Measurements from ENCODE around the gene PHACTR1. TPM values are rescaled to one million over a fixed set of nuclear protein-coding genes. Genes with fewer than 3 reads are reported as not detected.

PHACTR1 gene
- total RNA-seq, 1 experiment from 2014 or later = 0.05 TPM

DNA sequence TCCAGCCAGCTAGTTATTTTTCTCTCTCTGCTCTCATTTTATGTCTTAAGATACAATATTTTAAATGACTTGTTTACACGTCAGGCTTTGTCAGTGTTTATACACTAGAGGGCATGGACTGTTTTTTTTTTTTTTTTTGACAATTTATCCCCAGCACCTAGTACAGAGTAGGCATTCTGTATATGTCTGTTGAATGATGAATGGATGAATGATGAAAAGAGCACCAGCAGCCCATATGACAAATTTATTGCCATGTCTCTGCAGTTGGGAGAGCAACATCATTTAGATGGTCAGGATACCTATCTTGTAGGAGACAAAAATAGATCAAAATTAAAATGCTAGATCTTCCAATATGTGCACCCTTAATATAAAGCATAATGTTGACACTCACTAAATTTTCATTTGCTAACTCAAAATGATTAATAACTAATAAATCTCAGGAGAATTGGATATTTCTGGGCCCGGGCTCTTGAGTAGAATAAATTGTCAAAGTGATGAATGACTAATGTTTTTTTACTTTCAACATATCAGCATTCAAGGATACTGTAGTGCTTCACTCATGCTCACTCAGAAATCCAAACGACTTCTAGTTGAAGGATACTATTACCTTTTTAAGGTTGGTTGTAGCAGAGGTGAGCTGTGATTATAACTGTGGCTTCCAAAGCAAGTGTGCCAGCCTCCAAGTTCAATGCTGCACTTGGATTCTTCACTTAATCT is 200.0 kb downstream of the PHACTR1 start:
- intact Hi-C loops (cut with micrococcal nuclease; ENCODE audit: unreplicated experiment) (loop anchor here (10.0 kb wide), 1 partner anchor 418 kb away; no protein-coding TSS in a partner anchor), in situ Hi-C loops (cut with HindIII; ENCODE audit: low pct_unique_long_range_greater_than_20kb, low sequenced_read_pairs) (no loop called here)
- no TSS peak for BruUV-seq (replicated peaks)

DNA sequence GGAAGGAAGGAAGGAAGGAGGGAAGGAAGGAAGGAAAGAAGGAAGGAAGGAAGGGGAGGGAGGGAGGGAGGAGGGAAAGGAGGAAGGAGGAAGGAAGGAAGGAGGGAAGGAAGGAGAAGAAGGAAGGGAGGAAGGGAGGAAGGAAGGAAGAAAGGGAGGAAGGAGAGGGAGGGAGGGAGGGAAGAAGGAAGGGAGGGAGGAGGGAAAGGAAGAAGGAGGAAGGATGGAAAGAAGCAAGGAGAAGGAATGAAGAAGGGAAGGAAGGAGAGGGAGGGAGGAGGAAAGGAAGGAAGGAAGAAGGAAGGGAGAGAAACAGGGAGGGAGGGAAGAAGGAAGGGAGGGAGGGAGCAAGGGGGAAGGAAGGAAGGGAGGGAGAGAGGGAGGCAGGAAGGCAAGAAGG is 204.9 kb downstream of the PHACTR1 start:
- BruUV-seq (replicated peaks) = no TSS peak
- H3K4me3 ChIP-seq (ENCODE audit: low read depth in 2 of 2, low read length in 2 of 2) = no peak overlapping the region
- H3K4me1 ChIP-seq (ENCODE audit: control insufficient read depth, insufficient read depth, low read length) = no peaks in the 10 kb centered on the region
- ChIA-PET POLR2A (no interaction called here), CTCF (no interaction called here)
- in situ Hi-C loops (cut with HindIII; ENCODE audit: low pct_unique_long_range_greater_than_20kb, low sequenced_read_pairs) (no loop called here), intact Hi-C loops (cut with micrococcal nuclease; ENCODE audit: unreplicated experiment) (no loop called here)
- no peaks in the 10 kb centered on the region; the same call in 1 of the 2 replicates for H3K27me3 ChIP-seq (ENCODE audit: control insufficient read depth, insufficient read depth, low read length)
- TF ChIP-seq, protein P1, sequence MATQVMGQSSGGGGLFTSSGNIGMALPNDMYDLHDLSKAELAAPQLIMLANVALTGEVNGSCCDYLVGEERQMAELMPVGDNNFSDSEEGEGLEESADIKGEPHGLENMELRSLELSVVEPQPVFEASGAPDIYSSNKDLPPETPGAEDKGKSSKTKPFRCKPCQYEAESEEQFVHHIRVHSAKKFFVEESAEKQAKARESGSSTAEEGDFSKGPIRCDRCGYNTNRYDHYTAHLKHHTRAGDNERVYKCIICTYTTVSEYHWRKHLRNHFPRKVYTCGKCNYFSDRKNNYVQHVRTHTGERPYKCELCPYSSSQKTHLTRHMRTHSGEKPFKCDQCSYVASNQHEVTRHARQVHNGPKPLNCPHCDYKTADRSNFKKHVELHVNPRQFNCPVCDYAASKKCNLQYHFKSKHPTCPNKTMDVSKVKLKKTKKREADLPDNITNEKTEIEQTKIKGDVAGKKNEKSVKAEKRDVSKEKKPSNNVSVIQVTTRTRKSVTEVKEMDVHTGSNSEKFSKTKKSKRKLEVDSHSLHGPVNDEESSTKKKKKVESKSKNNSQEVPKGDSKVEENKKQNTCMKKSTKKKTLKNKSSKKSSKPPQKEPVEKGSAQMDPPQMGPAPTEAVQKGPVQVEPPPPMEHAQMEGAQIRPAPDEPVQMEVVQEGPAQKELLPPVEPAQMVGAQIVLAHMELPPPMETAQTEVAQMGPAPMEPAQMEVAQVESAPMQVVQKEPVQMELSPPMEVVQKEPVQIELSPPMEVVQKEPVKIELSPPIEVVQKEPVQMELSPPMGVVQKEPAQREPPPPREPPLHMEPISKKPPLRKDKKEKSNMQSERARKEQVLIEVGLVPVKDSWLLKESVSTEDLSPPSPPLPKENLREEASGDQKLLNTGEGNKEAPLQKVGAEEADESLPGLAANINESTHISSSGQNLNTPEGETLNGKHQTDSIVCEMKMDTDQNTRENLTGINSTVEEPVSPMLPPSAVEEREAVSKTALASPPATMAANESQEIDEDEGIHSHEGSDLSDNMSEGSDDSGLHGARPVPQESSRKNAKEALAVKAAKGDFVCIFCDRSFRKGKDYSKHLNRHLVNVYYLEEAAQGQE (IDR thresholded peaks at IDR 0.05; ENCODE audit: insufficient read depth in 1 of 2, low read depth in 2 of 2, low read length in 1 of 2) = no peak
- TF ChIP-seq, protein P2, sequence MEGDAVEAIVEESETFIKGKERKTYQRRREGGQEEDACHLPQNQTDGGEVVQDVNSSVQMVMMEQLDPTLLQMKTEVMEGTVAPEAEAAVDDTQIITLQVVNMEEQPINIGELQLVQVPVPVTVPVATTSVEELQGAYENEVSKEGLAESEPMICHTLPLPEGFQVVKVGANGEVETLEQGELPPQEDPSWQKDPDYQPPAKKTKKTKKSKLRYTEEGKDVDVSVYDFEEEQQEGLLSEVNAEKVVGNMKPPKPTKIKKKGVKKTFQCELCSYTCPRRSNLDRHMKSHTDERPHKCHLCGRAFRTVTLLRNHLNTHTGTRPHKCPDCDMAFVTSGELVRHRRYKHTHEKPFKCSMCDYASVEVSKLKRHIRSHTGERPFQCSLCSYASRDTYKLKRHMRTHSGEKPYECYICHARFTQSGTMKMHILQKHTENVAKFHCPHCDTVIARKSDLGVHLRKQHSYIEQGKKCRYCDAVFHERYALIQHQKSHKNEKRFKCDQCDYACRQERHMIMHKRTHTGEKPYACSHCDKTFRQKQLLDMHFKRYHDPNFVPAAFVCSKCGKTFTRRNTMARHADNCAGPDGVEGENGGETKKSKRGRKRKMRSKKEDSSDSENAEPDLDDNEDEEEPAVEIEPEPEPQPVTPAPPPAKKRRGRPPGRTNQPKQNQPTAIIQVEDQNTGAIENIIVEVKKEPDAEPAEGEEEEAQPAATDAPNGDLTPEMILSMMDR (IDR thresholded peaks at IDR 0.05) = no peak
- TF ChIP-seq POLR2AphosphoS5 (IDR thresholded peaks at IDR 0.05; ENCODE audit: low read depth, low read length) = no peak
- no peak for TF ChIP-seq TCF7L2 (IDR thresholded peaks at IDR 0.05; ENCODE audit: low read depth, low read length)
- TF ChIP-seq SIN3A (IDR thresholded peaks at IDR 0.05; ENCODE audit: borderline replicate concordance, insufficient read depth, low read depth, low read length) = no peak
- no peaks in the 10 kb centered on the region for H3K36me3 ChIP-seq (ENCODE audit: control insufficient read depth, insufficient read depth, low read length)
- H3K9me3 ChIP-seq (ENCODE audit: control insufficient read depth, insufficient read depth, low read depth, low read length) = no peaks in the 10 kb centered on the region
- ATAC-seq (no peak), DNase-seq (ENCODE audit: low read depth, low spot score) (no peak)
- H3K27ac ChIP-seq (ENCODE audit: low read length) = no peak overlapping the region

More for the DNA sequence above, 200.0 kb downstream of the PHACTR1 start:
- DNase-seq (ENCODE audit: low read depth, low spot score) (no peak), ATAC-seq (no peak)
- H3K4me3 ChIP-seq (ENCODE audit: low read depth in 2 of 2, low read length in 2 of 2) = no peak overlapping the region
- TF ChIP-seq POLR2AphosphoS5 (IDR thresholded peaks at IDR 0.05; ENCODE audit: low read depth, low read length) (no peak), TCF7L2 (IDR thresholded peaks at IDR 0.05; ENCODE audit: low read depth, low read length) (no peak), SIN3A (IDR thresholded peaks at IDR 0.05; ENCODE audit: borderline replicate concordance, insufficient read depth, low read depth, low read length) (no peak)
- TF ChIP-seq, protein P2 (IDR thresholded peaks at IDR 0.05) = no peak
- TF ChIP-seq, protein P1 (IDR thresholded peaks at IDR 0.05; ENCODE audit: insufficient read depth in 1 of 2, low read depth in 2 of 2, low read length in 1 of 2) = no peak
- H3K9me3 ChIP-seq (ENCODE audit: control insufficient read depth, insufficient read depth, low read depth, low read length) = no peaks in the 10 kb centered on the region
- no peaks in the 10 kb centered on the region for H3K36me3 ChIP-seq (ENCODE audit: control insufficient read depth, insufficient read depth, low read length)
- H3K27ac ChIP-seq (ENCODE audit: low read length) = no peak overlapping the region
- H3K4me1 ChIP-seq (ENCODE audit: control insufficient read depth, insufficient read depth, low read length) = no peaks in the 10 kb centered on the region
- POLR2A ChIA-PET = interaction anchor here (0.6 kb wide), 1 partner anchor 799 kb away, joined by 5 read pairs; no protein-coding TSS in a partner anchor
- CTCF ChIA-PET = no interaction called here
- no peaks in the 10 kb centered on the region for H3K27me3 ChIP-seq (ENCODE audit: control insufficient read depth, insufficient read depth, low read length)
